GM06990 (cell line): Measurements from ENCODE around the gene NUP210L.

Experiments used
- DNase-seq: peaks from one replicate; pipeline ENCODE4 v3.0.0-alpha.2; 2011; ENCODE audit not compliant: insufficient read length; ENCODE audit errors: extremely low read depth
- H3K27me3 ChIP-seq: replicated peaks from 2 replicates; pipeline ENCODE4 v1.6.0; 2011; ENCODE audit warnings: low read length; ENCODE audit not compliant: control insufficient read depth, insufficient read depth
- H3K36me3 ChIP-seq: 2 replicates; pipeline ENCODE4 v1.5.1; 2011; ENCODE audit warnings: low read length; ENCODE audit not compliant: control insufficient read depth, insufficient read depth
- H3K4me3 ChIP-seq: replicated peaks from 2 replicates; pipeline ENCODE4 v1.5.1; 2011; ENCODE audit warnings: low read depth, mild to moderate bottlenecking, control low read depth, low read length
- CTCF ChIP-seq: IDR thresholded peaks from 2 replicates; pipeline ENCODE4 v1.5.1; 2011; ENCODE audit warnings: low read length, control low read depth, mild to moderate bottlenecking, inconsistent platforms; ENCODE audit not compliant: insufficient read depth, poor library complexity, severe bottlenecking

The NUP210L gene

GRCh38 chr1:153977250-153978240 is 177.3 kb downstream of the NUP210L start, which contains the start of gene JTB:
Gene JTB (minus strand): TSS chr1:153977674. CDS start chr1:153977252, 422 bp downstream.
- peak; percentile 73 for DNase-seq
- no peak for TF ChIP-seq CTCF
- peaks cover 22% of the 10 kb centered on the region for H3K36me3 ChIP-seq
- H3K27me3 ChIP-seq = no peaks in the 10 kb centered on the region
- peak within 1 kb of the TSS; percentile 97 for H3K4me3 ChIP-seq

GRCh38 chr1:153976819-153977249 is 178.0 kb downstream of the NUP210L start:
- no peak for DNase-seq
- Histone ChIP-seq H3K27me3 (no peaks in the 10 kb centered on the region), H3K4me3 (peak overlapping the region; percentile 97), H3K36me3 (peaks cover 24% of the 10 kb centered on the region)
- TF ChIP-seq CTCF = no peak

GRCh38 chr1:153973525-153973924 is 181.3 kb downstream of the NUP210L start:
- TF ChIP-seq CTCF = no peak
- DNase-seq = no peak

GRCh38 chr1:153973071-153973470 is 181.8 kb downstream of the NUP210L start:
- TF ChIP-seq CTCF = no peak
- H3K36me3 ChIP-seq = peaks cover 24% of the 10 kb centered on the region
- H3K4me3 ChIP-seq = no peak overlapping the region
- no peaks in the 10 kb centered on the region for H3K27me3 ChIP-seq
- no peak for DNase-seq

More at GRCh38 chr1:153973525-153973924, 181.3 kb downstream of the NUP210L start:
- H3K27me3 ChIP-seq = no peaks in the 10 kb centered on the region
- H3K4me3 ChIP-seq = no peak overlapping the region
- H3K36me3 ChIP-seq = peaks cover 24% of the 10 kb centered on the region

GRCh38 chr1:153970346-153970745 is 184.5 kb downstream of the NUP210L start:
- Histone ChIP-seq H3K27me3 (no peaks in the 10 kb centered on the region), H3K4me3 (no peak overlapping the region), H3K36me3 (peaks cover 21% of the 10 kb centered on the region)
- no peak for TF ChIP-seq CTCF
- DNase-seq = no peak
